Keratinocyte (primary cell): ENCODE data around the gene DNAH10. TPM values are rescaled to one million over a fixed set of nuclear protein-coding genes. Genes with fewer than 3 reads are reported as not detected.

ENCODE experiments used
- DNase-seq: peaks from one replicate; pipeline ENCODE4 v3.0.0-alpha.2; 2011; ENCODE audit warnings: low read depth, missing footprints, low spot score
- FAIRE-seq: peaks from 2 replicates; lab custom pipeline; 2011; peaks lifted over from hg19 to GRCh38; lab: Jason Lieb, UNC
- H2AFZ ChIP-seq: 2 replicates; pipeline ENCODE4 v1.6.0; 2012; ENCODE audit warnings: low read length, control low read depth, inconsistent platforms; ENCODE audit not compliant: control insufficient read depth
- H3K27ac ChIP-seq: 2 replicates; pipeline ENCODE4 v1.5.1; 2011; ENCODE audit warnings: low read length; ENCODE audit not compliant: control insufficient read depth, insufficient read depth
- H3K27me3 ChIP-seq: 3 replicates; pipeline ENCODE4 v1.6.0; 2011; ENCODE audit warnings: low read length; ENCODE audit not compliant: control insufficient read depth, insufficient read depth; ENCODE audit errors: extremely low read depth
- H3K36me3 ChIP-seq, 2 experiments: 2 replicates in 1 of 2; 3 replicates in 1 of 2; pipeline ENCODE4 v1.5.1; 2011; ENCODE audit warnings: low read length in 2 of 2, mild to moderate bottlenecking in 1 of 2; ENCODE audit not compliant: control insufficient read depth in 2 of 2, insufficient read depth in 2 of 2; ENCODE audit errors: extremely low read depth in 1 of 2
- H3K4me1 ChIP-seq: 3 replicates; pipeline ENCODE4 v1.5.1; 2011; ENCODE audit warnings: low read length; ENCODE audit not compliant: control insufficient read depth, insufficient read depth; ENCODE audit errors: extremely low read depth
- H3K4me2 ChIP-seq: 3 replicates; pipeline ENCODE4 v1.6.0; 2011; ENCODE audit warnings: low read depth, low read length; ENCODE audit not compliant: control insufficient read depth, insufficient read depth; ENCODE audit errors: extremely low read depth
- H3K4me3 ChIP-seq, 3 experiments: fragments of 200-600 bp in 1 of 3; sonication (generic) in 1 of 3; 2 replicates in 2 of 3; 3 replicates in 1 of 3; pipeline ENCODE4 v1.5.1; 2011 to 2016; ENCODE audit warnings: low read length in 3 of 3, mild to moderate bottlenecking in 3 of 3, control low read depth in 2 of 3, inconsistent platforms in 1 of 3, low read depth in 1 of 3, mixed read lengths in 1 of 3, mixed run types in 1 of 3, moderate library complexity in 1 of 3; ENCODE audit not compliant: control insufficient read depth in 2 of 3, insufficient read depth in 2 of 3; ENCODE audit errors: extremely low read depth in 1 of 3
- H3K79me2 ChIP-seq: 2 replicates; pipeline ENCODE4 v1.6.0; 2012; ENCODE audit warnings: low read length; ENCODE audit not compliant: control insufficient read depth, insufficient read depth
- H3K9ac ChIP-seq: 3 replicates; pipeline ENCODE4 v1.6.0; 2011; ENCODE audit warnings: low read length; ENCODE audit not compliant: control insufficient read depth, insufficient read depth; ENCODE audit errors: extremely low read depth
- H3K9me1 ChIP-seq: 3 replicates; pipeline ENCODE4 v1.6.0; 2011; ENCODE audit warnings: low read length; ENCODE audit not compliant: control insufficient read depth, insufficient read depth; ENCODE audit errors: extremely low read depth
- H3K9me3 ChIP-seq: 2 replicates; pipeline ENCODE4 v1.5.1; 2012; ENCODE audit warnings: low read depth, low read length; ENCODE audit not compliant: control insufficient read depth
- H4K20me1 ChIP-seq: 3 replicates; pipeline ENCODE4 v1.6.0; 2011; ENCODE audit warnings: low read length; ENCODE audit not compliant: control insufficient read depth, insufficient read depth; ENCODE audit errors: extremely low read depth
- EZH2 ChIP-seq: IDR thresholded peaks from one replicate; pipeline ENCODE4 v1.6.1; 2012; ENCODE audit warnings: inconsistent platforms, mild to moderate bottlenecking, low read length, moderate library complexity
- dilution Hi-C: fragments of 300-500 bp; cut with MboI; formaldehyde crosslinking; loops from one replicate; pipeline ENCODE4 v1.7.0; 2020; ENCODE audit warnings: low sequenced_read_pairs; ENCODE audit not compliant: extremely low pct_ligation_motif_present
- polyA plus RNA-seq, 5 experiments: library from polyadenylated mRNA; depleted of rRNA in 3 of 5; stranded (reverse) in 3 of 5; stranded (forward) in 1 of 5; unstranded in 1 of 5; fragments of >200 nt; gene quantifications; 1 replicate in 1 of 5; 2 replicates in 3 of 5; 3 replicates in 1 of 5; pipeline versions ENCODE4 v1.2.1 to v1.2.3, GENCODE V29; 2011 to 2012; ENCODE audit warnings: missing spikeins in 2 of 5, low read depth in 1 of 5, low replicate concordance in 1 of 5
- TF ChIP-seq, protein P1 (sequence below), 3 experiments: IDR thresholded peaks in 1 of 3; conservative IDR thresholded peaks in 1 of 3; optimal IDR thresholded peaks in 1 of 3; 2 replicates in 2 of 3; 3 replicates in 1 of 3; pipeline versions ENCODE3 to v1.5.1; 2011; ENCODE audit warnings: low read length in 3 of 3, mild to moderate bottlenecking in 3 of 3, moderate library complexity in 2 of 3, control low read depth in 1 of 3, inconsistent platforms in 1 of 3; ENCODE audit not compliant: insufficient read depth in 2 of 3; ENCODE audit errors: extremely low read depth in 1 of 3

The DNAH10 gene
- polyA plus RNA-seq, 1 donor (not counting 4 experiments of a cell fraction or from before 2014, with no cell fraction given), result 0.08 TPM

DNA sequence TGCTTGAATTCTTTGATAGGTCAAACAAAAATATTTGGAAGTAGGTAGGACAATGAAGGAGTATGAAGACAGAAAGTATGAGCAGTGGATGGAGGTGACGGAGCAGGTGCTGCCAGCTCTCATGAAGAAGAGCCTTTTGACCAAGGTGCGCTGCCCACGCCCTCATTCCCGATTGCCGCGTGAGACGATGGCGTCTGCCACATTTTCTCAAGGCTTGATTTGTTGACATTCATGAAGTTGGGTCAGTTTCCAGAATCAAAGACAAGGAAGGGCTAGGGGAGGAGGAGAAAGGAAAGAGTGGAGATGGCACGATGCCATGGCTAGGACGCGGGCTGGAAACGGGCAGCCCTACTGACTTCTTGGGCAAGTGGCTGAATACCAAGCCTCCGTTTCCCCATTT, 37.1 kb downstream of the DNAH10 start:
- FAIRE-seq (no peak), DNase-seq (no peak)
- no peaks in the 10 kb centered on the region for H3K9me3 ChIP-seq
- H3K79me2 ChIP-seq, result no peaks in the 10 kb centered on the region
- TF ChIP-seq EZH2, result no peak
- TF ChIP-seq, protein P1, sequence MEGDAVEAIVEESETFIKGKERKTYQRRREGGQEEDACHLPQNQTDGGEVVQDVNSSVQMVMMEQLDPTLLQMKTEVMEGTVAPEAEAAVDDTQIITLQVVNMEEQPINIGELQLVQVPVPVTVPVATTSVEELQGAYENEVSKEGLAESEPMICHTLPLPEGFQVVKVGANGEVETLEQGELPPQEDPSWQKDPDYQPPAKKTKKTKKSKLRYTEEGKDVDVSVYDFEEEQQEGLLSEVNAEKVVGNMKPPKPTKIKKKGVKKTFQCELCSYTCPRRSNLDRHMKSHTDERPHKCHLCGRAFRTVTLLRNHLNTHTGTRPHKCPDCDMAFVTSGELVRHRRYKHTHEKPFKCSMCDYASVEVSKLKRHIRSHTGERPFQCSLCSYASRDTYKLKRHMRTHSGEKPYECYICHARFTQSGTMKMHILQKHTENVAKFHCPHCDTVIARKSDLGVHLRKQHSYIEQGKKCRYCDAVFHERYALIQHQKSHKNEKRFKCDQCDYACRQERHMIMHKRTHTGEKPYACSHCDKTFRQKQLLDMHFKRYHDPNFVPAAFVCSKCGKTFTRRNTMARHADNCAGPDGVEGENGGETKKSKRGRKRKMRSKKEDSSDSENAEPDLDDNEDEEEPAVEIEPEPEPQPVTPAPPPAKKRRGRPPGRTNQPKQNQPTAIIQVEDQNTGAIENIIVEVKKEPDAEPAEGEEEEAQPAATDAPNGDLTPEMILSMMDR (optimal IDR thresholded peaks at IDR 0.05 in 1 of 3, IDR thresholded peaks at IDR 0.05 in 1 of 3, conservative IDR thresholded peaks at IDR 0.05 in 1 of 3; ENCODE audit: extremely low read depth in 1 of 3, insufficient read depth in 2 of 3, low read length in 3 of 3), result no peak
- dilution Hi-C loops, result no loop called here
- H3K4me3 ChIP-seq, result no peak overlapping the region
- no peaks in the 10 kb centered on the region for H3K36me3 ChIP-seq
- no peak overlapping the region for H3K27ac ChIP-seq
- H2AFZ ChIP-seq, result no peak overlapping the region
- H3K27me3 ChIP-seq, result no peaks in the 10 kb centered on the region
- no peaks in the 10 kb centered on the region for H3K9me1 ChIP-seq
- no peak overlapping the region for H3K4me2 ChIP-seq
- no peaks in the 10 kb centered on the region for H3K4me1 ChIP-seq
- H4K20me1 ChIP-seq, result no peaks in the 10 kb centered on the region
- no peak overlapping the region for H3K9ac ChIP-seq

DNA sequence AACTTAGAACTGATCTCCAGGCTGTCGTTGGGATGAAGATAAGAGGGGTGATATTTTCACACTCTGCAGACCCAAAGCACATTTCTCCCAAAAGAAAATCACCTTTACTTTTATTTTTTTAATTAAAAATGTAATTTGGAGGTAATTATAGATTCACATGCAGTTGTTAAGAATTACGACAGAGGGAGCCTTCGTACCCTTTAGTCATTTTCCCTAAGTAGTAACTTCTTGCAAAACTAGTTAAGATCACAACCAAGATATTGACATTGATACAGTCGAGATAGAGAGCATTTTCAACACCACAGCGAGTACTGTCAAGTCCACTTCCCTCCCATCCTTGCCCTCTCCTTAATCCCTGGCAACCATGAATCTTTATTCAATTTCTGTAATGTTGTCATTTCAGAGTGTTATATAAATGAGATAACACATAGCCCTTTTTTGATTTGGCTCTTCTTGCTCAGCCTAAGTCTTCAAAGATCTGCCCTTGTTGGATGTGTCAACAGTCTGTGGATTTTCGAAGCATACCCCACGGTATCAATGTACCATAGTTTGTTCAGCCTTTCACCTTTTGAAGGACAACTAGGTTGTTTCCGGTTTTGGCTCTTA, 39.6 kb downstream of the DNAH10 start:
- no peak for DNase-seq
- peak; percentile 46 for FAIRE-seq
- dilution Hi-C loops, result no loop called here

More for the DNA sequence above, 39.6 kb downstream of the DNAH10 start:
- Histone ChIP-seq H3K4me1 (no peaks in the 10 kb centered on the region), H3K27me3 (no peaks in the 10 kb centered on the region), H4K20me1 (no peaks in the 10 kb centered on the region), H3K36me3 (no peaks in the 10 kb centered on the region), H3K9ac (no peak overlapping the region), H3K27ac (no peak overlapping the region), H3K79me2 (no peaks in the 10 kb centered on the region), H3K9me1 (no peaks in the 10 kb centered on the region), H2AFZ (no peak overlapping the region), H3K4me3 (no peak overlapping the region), H3K9me3 (no peaks in the 10 kb centered on the region), H3K4me2 (no peak overlapping the region)
- no peak for TF ChIP-seq EZH2
- TF ChIP-seq, protein P1 (optimal IDR thresholded peaks at IDR 0.05 in 1 of 3, IDR thresholded peaks at IDR 0.05 in 1 of 3, conservative IDR thresholded peaks at IDR 0.05 in 1 of 3; ENCODE audit: extremely low read depth in 1 of 3, insufficient read depth in 2 of 3, low read length in 3 of 3), result peak in 2 of 3 experiments; percentile 38 to 39
